Activated CD8-positive, alpha-beta memory T cell treated with anti-CD3 and anti-CD28 coated beads, Interleukin-2, amount 50 U/mL, for 4 hours (primary cell): ENCODE results near the gene TPCN1.
A peak's percentile ranks its signal among the peaks of the same experiment; 100 is the strongest.

Experiments
- DNase-seq: peaks from one replicate; pipeline ENCODE4 v3.0.0-alpha.2; 2020

Gene TPCN1

DNA sequence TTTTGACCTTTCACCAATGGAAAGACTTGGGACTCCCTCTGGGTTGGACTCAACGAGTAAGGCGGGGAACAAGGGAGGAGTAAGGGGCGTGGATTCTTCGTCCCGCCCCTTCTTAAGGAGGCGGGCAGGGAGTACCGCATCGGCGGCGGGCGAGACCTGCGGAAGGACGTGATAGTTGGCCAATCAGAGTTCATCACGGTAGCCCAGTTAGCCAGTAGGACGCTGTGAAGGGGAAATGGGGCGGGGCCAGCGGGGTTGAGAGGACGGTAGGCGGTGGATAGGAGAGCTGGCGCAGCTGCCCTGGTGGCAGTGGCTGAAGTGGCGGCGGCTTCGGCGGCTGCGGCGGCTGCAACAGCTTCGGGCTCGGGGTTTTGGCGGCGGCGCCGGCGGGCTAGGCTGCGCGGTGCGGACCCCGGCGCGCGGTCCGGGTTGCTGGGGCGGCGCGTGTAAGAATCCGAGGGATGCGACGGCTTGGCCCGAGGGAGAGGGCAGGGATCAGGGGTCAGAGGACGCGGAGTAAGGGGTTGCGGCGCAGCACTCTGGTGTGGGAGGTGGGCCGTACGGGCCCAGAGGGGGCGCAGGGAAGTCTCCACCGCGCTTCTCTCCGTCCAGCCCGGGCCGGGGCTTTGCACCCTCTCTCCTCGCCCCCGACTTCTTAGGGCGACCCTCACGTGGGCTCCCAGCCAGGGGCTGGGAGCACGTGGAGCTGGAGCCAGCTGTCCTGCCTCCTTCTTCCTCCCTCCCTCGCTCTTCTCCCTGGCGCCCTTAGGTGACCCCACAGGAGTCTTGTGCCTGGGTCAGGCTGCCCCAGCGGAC lies at the start of gene TPCN1:
TSS of gene TPCN1 (plus strand) at position 284 of the 816 bp plus-strand sequence. CDS start 5,389 bp downstream, outside the sequence.
- peak; percentile 98 for DNase-seq

GRCh38 chr12:113171543-113171942 lies 49.7 kb upstream of the TPCN1 start:
- no peak for DNase-seq

- DNase-seq: no peak
These were observed 49.1 kb upstream of the TPCN1 start for GRCh38 chr12:113172185-113172584.

DNA sequence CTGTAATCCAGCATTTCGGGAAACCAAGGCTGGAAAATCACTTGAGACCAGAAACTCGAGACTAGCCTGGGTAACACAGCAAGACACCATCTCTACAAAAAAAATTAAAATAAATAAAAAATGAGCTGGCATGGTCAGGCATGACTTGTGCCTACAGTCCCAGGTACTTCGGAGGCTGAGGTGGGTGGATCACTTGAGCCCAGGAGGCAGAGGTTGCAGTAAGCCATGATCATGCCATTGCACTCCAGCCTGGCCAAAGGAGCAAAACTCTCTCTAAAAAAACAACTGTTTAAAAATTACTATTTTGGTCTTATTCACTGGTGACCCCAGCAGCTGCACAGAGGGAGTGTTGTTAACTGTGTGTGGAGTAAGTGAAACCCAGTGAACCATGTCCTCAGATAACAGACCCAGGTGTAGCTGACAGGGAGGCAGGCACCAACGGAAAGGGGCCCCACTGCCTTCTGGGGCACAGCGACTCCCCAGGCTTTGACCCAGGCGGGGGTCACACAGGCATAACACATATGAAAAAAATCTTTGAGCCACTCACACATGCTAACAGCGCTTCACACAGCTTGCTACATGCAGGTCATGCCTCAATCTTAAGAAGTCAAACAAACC lies 48.1 kb upstream of the TPCN1 start:
- DNase-seq: no peak

GRCh38 chr12:113174461-113175384 lies 46.5 kb upstream of the TPCN1 start:
- DNase-seq: peak; percentile 79

DNA sequence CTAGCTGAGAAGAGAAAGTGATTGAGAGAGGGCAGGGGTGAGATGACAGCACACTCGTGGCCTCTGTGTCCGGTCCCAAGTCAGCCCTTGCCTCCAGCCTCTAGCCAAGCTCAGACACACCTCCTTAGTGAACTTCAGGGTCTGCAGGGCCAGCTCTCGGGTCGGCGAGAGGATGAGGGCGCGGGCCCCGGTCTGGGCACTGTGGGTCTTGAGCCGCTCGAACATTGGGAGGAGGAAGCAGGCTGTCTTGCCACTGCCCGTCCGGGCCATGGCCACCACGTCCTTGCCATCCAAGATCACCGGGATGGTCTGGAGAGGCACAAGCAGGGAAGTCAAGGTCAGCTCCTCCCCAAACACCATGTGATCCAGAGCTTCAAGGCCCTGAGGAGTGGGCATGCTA lies 42.2 kb upstream of the TPCN1 start:
- no peak for DNase-seq

GRCh38 chr12:113180333-113180732 lies 40.9 kb upstream of the TPCN1 start:
- no peak for DNase-seq

GRCh38 chr12:113181975-113182374 lies 39.3 kb upstream of the TPCN1 start:
- DNase-seq: no peak

DNA sequence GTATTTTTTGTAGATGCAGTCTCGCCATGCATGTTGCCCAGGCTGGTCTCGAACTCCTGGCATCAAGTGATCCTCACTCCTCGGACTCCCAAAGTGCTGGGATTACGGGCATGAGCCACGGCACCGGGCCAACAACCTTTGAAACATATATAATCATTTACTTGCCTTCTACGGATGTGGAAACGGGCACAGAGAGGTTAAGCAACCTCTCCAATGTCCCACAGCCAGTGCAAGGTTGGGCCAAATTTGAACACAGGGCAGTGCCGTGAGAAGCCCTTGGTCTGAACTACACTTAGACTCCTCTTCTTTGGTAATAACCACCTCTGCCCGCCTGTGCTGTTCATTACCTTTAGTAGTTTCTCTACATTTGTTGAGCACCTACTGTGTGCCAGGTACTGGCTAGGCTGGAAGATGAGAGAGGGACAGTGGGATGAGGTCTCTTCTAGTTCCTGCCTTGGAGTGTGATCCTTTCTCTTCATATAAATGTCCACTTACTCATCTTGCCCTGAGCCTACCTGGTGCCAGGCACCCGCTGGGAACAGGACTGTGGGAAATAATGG lies 38.2 kb upstream of the TPCN1 start:
- no peak for DNase-seq

- DNase-seq: no peak
These were observed 37.0 kb upstream of the TPCN1 start for GRCh38 chr12:113184098-113184899.

DNA sequence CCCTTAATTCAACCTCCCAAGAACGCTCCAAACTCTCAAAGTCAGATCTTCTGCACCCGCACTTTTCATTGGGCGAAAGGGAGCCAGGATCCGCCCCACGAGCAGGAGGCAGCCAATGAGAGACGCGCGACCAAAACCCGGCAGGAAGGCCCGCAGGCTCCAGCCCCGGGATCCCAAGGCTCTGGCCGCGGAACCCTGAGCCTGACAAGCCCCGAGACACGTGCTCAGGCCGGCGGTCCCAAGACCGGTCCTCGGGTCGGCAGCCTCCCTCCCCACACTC lies 36.4 kb upstream of the TPCN1 start:
- DNase-seq: peak; percentile 85

DNA sequence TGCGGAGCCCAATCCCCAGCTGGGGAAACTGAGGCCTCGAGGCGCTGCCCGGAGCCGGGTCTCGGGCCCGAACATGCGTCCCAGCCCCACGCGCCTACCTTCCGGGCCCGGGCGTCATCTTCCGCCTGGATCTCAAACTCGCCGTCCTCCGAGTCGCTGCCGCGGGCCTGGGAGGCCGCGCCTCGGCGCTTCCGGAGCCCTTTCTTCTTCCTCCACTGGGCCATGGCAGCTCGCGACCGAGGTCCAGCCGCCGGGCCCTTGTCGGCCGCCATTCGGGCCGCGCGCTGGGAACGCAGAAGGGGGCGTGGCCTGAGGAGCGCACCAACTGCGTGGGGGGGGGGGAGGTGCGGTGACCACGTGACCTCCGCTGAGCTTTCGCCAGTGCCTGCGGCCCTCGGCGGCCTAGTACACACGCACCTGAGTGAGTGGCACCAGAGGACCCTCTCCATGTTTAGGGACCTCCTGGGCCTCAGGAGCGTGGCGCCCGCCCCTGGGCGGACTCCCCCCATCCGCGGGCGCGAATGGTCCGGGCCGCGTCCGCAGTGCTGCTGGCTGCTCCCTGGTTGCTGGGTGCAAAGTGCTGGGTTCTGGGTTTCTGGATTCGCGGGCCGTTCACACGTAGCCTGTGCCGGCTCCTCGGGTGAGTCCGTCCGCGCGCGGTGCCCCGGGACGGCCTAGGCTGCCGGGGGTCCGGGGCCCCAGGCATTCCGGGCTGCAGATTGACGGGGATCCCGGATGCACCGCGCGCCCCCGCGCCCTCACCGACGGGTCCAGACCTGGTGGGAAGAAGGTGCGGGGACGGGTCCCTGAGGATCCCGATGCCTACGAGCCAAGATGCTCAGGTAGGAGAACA lies 35.9 kb upstream of the TPCN1 start, which contains the start of the genes DDX54 and RITA1:
TSS of gene DDX54 (minus strand) at position 299 of the 853 bp plus-strand sequence. CDS start at position 272, 27 bp downstream.
TSS of gene RITA1 (plus strand) at position 542 of the 853 bp plus-strand sequence. CDS start 1,026 bp downstream, outside the sequence.
- peak; percentile 80 for DNase-seq

- no peak for DNase-seq
These were observed 35.3 kb upstream of the TPCN1 start for GRCh38 chr12:113186033-113186365.

DNA sequence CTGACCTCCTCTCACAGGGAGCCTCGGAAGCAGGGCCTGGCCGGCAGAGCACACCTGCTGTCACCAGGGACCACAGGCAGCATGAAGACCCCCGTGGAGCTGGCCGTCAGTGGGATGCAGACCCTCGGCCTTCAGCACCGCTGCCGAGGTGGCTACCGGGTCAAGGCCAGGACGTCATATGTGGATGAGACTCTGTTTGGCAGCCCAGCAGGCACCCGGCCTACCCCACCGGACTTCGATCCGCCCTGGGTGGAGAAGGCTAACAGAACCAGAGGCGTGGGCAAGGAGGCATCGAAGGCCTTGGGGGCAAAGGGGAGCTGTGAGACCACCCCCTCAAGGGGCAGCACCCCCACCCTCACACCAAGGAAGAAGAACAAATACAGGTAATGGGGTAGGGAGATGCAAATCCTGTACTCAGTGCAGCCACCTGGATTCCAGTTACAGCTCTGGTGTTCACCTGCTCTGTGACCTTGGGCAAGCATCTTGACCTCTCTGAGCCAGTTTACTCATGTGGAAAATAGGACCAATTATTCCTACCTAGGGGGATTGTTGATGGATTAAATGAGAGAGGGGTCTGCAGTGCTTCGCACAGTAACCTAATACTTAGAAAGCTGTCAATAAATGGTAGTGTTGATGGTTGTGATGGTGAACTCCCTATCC lies 34.5 kb upstream of the TPCN1 start:
- no peak for DNase-seq

- no peak for DNase-seq
These were observed 31.9 kb upstream of the TPCN1 start for GRCh38 chr12:113189361-113189760.

DNA sequence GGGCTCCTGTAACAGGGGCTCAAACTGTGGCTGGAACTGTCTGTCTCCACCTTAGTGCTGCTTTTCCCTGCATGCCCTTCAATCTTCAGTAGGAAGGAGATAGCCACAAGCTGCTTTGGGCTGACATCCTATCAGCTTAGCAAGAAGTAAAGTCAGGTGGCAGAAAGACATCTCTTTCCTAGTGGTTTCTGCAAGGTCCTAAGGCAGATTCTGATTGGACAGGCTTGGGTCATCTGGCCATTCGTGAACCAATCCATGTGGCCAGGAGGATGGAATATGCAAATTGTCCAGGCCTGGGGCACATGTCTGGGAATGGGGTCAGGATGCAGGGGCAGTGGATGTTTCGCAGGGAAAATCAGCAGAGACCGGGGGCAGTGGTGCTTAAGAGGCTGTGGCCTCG lies 30.5 kb upstream of the TPCN1 start:
- DNase-seq: no peak

DNA sequence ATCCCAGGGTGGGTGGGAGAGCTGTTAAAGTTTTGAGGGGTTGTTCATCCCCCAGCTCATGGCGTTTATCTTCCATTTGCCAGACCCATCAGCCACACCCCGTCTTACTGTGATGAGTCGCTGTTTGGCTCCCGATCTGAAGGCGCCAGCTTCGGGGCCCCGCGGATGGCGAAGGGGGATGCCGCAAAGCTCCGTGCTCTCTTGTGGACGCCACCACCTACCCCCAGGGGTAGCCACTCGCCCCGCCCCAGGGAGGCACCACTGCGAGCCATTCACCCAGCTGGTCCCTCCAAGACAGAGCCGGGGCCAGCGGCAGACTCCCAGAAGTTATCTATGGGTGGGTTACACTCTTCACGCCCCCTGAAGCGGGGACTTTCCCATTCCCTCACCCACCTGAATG lies 30.0 kb upstream of the TPCN1 start:
- DNase-seq: no peak

DNA sequence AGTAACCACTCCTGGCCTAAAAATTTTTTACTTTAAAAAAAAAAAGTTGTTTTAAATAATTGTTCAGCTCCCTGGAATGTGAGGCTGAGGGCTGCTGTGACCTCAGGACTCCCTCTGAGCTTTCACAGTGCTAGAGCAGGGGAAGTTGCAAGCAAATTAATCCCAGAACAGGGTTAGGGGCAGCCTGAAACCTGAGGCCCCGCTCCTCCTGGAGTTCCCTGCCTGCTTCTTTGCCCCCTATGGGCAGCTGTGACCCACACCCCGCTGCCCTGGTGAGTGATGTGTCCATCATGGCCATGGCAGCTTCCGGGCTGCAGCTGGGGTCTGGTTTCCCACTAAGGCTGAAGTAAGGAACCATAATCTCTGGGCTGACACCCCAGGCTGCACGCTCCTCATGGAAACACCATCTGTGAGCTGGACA lies 26.3 kb upstream of the TPCN1 start:
- DNase-seq: no peak

GRCh38 chr12:113195598-113195997 lies 25.7 kb upstream of the TPCN1 start:
- DNase-seq: no peak

GRCh38 chr12:113196582-113196981 lies 24.7 kb upstream of the TPCN1 start:
- DNase-seq: no peak

GRCh38 chr12:113196990-113197389 lies 24.3 kb upstream of the TPCN1 start:
- peak; percentile 47 for DNase-seq
